Upper lobe of right lung (tissue), 1 donor: ENCODE data around the gene C12orf42. TPM values are rescaled to one million over a fixed set of nuclear protein-coding genes. Genes with fewer than 3 reads are reported as not detected.

Source experiments
- ATAC-seq: fragments of 200-7000 bp; cut with Tn5 transposase; one replicate; pipeline ENCODE4 v1.9.1; 2020; ENCODE audit warnings: mild to moderate bottlenecking, moderate library complexity
- DNase-seq: peaks from one replicate; pipeline ENCODE4 v3.0.0-alpha.2; 2020
- H3K27ac ChIP-seq: fragments of 200-600 bp; one replicate; pipeline ENCODE4 v1.8.0; 2022
- H3K27me3 ChIP-seq: fragments of 200-600 bp; one replicate; pipeline ENCODE4 v1.8.0; 2022; ENCODE audit warnings: mild to moderate bottlenecking
- H3K36me3 ChIP-seq: fragments of 200-600 bp; one replicate; pipeline ENCODE4 v1.8.0; 2022
- H3K4me1 ChIP-seq: fragments of 200-600 bp; one replicate; pipeline ENCODE4 v1.8.0; 2022
- H3K4me3 ChIP-seq: fragments of 200-600 bp; one replicate; pipeline ENCODE4 v1.8.0; 2022; ENCODE audit warnings: mild to moderate bottlenecking
- H3K9me3 ChIP-seq: fragments of 200-600 bp; one replicate; pipeline ENCODE4 v1.8.0; 2022
- intact Hi-C: fragments of 100-400 bp; cut with DNase I; formaldehyde crosslinking; loops from one replicate; pipeline ENCODE4 v1.11.0; 2022
- total RNA-seq: library from RNA; stranded (reverse); fragmentation: NEBNext Ultra II Directional; extraction: Animal tissue kit (Norgen Biotek cat#: 25700); gene quantifications from one replicate; pipeline ENCODE4 v1.2.1, GENCODE V29; 2021
- TF ChIP-seq, protein P1 (sequence below): fragments of 200-600 bp; IDR thresholded peaks from one replicate; pipeline ENCODE4 v1.8.0; 2022; ENCODE audit warnings: antibody characterized with exemption
- donor health status: DM: no; HTN: yes; CAD: no; lungs with severe emphysema.

Gene C12orf42
- total RNA-seq, 1 donor from 2014 or later, result not detected

GRCh38 chr12:103529306-103529705 lies 33.5 kb upstream of the C12orf42 start:
- H3K9me3 ChIP-seq, result no peaks in the 10 kb centered on the region
- DNase-seq (no peak), ATAC-seq (no peak)
- no peaks in the 10 kb centered on the region for H3K36me3 ChIP-seq
- no peaks in the 10 kb centered on the region for H3K27me3 ChIP-seq
- intact Hi-C loops, result no loop called here
- no peak overlapping the region for H3K4me3 ChIP-seq
- H3K4me1 ChIP-seq, result no peaks in the 10 kb centered on the region
- TF ChIP-seq, protein P1, sequence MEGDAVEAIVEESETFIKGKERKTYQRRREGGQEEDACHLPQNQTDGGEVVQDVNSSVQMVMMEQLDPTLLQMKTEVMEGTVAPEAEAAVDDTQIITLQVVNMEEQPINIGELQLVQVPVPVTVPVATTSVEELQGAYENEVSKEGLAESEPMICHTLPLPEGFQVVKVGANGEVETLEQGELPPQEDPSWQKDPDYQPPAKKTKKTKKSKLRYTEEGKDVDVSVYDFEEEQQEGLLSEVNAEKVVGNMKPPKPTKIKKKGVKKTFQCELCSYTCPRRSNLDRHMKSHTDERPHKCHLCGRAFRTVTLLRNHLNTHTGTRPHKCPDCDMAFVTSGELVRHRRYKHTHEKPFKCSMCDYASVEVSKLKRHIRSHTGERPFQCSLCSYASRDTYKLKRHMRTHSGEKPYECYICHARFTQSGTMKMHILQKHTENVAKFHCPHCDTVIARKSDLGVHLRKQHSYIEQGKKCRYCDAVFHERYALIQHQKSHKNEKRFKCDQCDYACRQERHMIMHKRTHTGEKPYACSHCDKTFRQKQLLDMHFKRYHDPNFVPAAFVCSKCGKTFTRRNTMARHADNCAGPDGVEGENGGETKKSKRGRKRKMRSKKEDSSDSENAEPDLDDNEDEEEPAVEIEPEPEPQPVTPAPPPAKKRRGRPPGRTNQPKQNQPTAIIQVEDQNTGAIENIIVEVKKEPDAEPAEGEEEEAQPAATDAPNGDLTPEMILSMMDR, result no peak
- no peak overlapping the region for H3K27ac ChIP-seq

DNA sequence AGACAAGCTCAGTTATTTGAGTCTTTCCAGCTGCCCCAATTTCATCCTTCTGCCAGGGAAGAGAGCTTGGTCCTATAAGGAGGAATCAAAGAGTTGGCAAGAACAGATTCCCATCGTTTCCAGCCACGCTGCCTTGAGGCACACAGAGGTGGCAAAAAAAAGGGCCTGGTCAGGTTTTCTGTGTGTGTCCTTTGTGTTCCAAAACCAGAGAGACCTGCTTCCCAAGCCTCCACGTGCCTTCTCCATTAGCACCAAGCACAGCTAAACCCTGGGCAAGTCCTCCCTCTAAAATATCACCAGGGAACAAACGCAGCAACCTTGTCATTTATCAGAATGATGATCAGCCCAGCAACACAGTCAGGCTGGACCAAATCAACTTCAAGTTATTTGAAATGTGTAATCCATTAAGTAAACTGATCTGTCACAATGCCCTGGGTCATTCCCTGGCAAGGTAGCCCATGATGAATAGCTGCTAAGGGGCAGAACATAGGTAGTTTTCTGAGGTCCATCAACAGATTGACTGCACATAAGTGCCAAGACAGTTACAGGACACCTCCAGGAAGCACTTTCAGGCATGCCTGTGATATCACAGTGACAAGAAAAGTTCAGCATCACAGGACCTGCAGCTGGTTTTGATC lies 28.6 kb upstream of the C12orf42 start:
- DNase-seq, result no peak
- ATAC-seq, result no peak
- TF ChIP-seq, protein P1, result no peak
- Histone ChIP-seq H3K4me1 (no peaks in the 10 kb centered on the region), H3K27me3 (no peaks in the 10 kb centered on the region), H3K27ac (no peak overlapping the region), H3K36me3 (no peaks in the 10 kb centered on the region), H3K4me3 (no peak overlapping the region), H3K9me3 (no peaks in the 10 kb centered on the region)
- intact Hi-C loops, result no loop called here

GRCh38 chr12:103523771-103524170 lies 28.0 kb upstream of the C12orf42 start:
- no peaks in the 10 kb centered on the region for H3K27me3 ChIP-seq
- ATAC-seq (no peak), DNase-seq (no peak)
- no peaks in the 10 kb centered on the region for H3K4me1 ChIP-seq
- TF ChIP-seq, protein P1, result no peak
- H3K4me3 ChIP-seq, result no peak overlapping the region
- no peaks in the 10 kb centered on the region for H3K9me3 ChIP-seq
- no peak overlapping the region for H3K27ac ChIP-seq
- no peaks in the 10 kb centered on the region for H3K36me3 ChIP-seq
- intact Hi-C loops, result no loop called here

- TF ChIP-seq, protein P1, result no peak
- intact Hi-C loops, result no loop called here
- no peak for DNase-seq
- ATAC-seq, result no peak
- H3K4me1 ChIP-seq, result no peaks in the 10 kb centered on the region
- no peaks in the 10 kb centered on the region for H3K36me3 ChIP-seq
- no peaks in the 10 kb centered on the region for H3K9me3 ChIP-seq
- no peaks in the 10 kb centered on the region for H3K27me3 ChIP-seq
- H3K4me3 ChIP-seq, result no peak overlapping the region
- no peak overlapping the region for H3K27ac ChIP-seq
Measured at GRCh38 chr12:103520686-103521215, 25.0 kb upstream of the C12orf42 start.

DNA sequence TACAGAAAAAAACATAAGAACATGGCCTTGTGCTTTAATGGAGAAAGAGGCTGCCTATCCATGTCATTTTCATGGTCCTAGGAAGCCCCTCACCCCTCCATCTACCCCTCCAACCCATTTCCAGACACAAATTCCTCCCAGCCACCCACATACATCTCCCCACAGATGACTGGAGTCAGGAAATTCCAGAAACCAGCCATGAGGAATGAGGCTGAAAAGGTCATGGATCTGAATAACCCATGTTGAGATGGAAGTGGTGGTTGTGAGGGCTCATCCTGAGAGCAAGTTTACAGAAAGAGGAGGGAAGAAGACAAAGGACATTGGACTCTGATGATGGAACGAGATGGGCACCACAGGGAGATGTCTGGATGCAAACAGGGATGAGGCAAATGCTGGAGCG lies 23.9 kb upstream of the C12orf42 start:
- intact Hi-C loops, result no loop called here
- Histone ChIP-seq H3K36me3 (no peaks in the 10 kb centered on the region), H3K9me3 (no peaks in the 10 kb centered on the region), H3K27me3 (no peaks in the 10 kb centered on the region), H3K27ac (no peak overlapping the region), H3K4me3 (no peak overlapping the region), H3K4me1 (no peaks in the 10 kb centered on the region)
- TF ChIP-seq, protein P1, result no peak
- ATAC-seq (no peak), DNase-seq (no peak)
